ENCODE measurements around the gene SLC22A17. TPM values are rescaled to one million over a fixed set of nuclear protein-coding genes. Genes with fewer than 3 reads are reported as not detected.

Gene SLC22A17
- total RNA-seq, 4 donors from 2014 or later: 16.1 to 33.0 (median 17.9) TPM

DNA sequence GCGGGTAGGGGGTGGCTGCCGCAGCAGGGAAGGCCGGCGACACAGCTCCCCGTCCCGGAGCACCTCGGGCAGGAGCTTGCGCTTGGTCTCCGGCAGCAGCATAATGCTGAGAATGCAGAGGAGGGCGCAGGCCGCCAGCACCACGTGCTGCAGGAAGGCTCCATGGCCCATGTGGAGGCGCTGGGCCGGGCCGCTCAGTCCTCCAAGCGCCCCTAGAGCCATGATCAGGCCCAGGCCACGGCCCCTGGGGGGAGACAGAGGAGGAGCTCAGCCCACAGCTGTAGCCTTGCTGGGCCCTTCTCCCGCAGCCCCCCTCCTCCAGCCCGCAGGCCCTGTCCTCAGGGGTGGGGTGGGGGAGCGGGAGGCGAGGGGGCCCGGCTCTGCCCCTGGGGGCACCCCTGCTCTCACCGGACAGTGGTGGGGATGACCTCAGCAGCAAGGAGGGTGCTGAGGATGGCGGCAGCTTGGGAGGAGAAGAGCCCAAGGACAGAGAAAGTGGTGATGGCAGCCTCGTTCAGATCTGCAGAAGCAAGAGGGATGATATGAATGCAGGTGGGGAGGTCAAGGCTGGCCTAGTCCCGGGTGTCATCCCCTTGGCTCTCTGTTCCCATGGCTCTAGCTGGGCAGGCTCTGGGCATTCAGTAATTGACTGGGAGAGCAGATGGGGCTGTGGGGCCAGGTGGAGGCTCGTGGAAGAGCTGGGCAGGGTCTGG lies 5.8 kb downstream of the SLC22A17 start:
- WGBS, 2 donors: 82 to 89% methylated on average over 19 to 25 of the region's 27 CpGs
- peak in 1 of 2 donors; percentile 75 for DNase-seq (ENCODE audit: low spot score in 2 of 2)
- no peak overlapping the region for H3K4me3 ChIP-seq (ENCODE audit: low read depth, poor library complexity, severe bottlenecking)
- intact Hi-C loops (cut with DNase I; ENCODE audit: low total_unique reads): loop anchor here (10.0 kb wide), 1 partner anchor 98 kb away; no protein-coding TSS in a partner anchor
- no peak for TF ChIP-seq POLR2A (IDR thresholded peaks at IDR 0.05)
- TF ChIP-seq, protein P1, sequence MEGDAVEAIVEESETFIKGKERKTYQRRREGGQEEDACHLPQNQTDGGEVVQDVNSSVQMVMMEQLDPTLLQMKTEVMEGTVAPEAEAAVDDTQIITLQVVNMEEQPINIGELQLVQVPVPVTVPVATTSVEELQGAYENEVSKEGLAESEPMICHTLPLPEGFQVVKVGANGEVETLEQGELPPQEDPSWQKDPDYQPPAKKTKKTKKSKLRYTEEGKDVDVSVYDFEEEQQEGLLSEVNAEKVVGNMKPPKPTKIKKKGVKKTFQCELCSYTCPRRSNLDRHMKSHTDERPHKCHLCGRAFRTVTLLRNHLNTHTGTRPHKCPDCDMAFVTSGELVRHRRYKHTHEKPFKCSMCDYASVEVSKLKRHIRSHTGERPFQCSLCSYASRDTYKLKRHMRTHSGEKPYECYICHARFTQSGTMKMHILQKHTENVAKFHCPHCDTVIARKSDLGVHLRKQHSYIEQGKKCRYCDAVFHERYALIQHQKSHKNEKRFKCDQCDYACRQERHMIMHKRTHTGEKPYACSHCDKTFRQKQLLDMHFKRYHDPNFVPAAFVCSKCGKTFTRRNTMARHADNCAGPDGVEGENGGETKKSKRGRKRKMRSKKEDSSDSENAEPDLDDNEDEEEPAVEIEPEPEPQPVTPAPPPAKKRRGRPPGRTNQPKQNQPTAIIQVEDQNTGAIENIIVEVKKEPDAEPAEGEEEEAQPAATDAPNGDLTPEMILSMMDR (IDR thresholded peaks at IDR 0.05): no peak

DNA sequence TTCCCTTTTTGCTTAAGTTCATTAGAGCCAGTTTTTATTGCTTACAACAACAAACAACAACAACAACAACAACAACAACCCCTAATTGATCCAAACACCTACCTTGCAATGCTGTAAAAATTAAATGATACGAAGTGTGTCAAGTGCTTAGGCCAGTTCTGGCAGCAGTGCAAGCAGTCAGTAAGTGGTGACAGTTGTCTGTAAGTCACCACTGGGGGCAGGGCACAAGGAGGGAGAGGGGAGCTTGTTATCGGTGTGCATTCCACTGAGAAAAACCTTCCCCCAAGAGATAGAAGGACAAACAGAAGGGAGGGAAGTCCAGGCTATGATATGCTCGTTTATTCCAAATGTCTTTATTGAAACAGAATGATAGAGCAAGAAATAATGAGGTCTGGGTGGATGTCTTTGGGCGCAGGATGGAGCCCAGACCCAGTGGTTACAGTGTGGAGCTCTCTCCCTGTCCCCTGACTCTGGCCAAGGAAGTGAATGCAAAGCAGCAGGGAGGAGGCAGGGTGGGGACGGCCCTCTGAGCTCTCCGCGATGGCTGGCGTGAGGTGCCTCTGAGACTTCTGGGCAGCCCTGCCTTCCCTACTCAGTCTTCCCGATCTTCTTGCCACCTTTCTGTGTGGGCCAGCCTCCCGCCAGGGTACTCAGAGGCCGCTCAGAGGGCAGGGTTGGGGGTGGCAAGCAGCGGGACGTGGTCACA lies 6.5 kb downstream of the SLC22A17 start:
- WGBS, 2 donors: 75 to 78% methylated on average over 8 to 13 of the region's 13 CpGs
- intact Hi-C loops (cut with DNase I; ENCODE audit: low total_unique reads): loop anchor here (10.0 kb wide), 1 partner anchor 99 kb away; no protein-coding TSS in a partner anchor
- DNase-seq (ENCODE audit: low spot score in 2 of 2): no peak
- H3K4me3 ChIP-seq (ENCODE audit: low read depth, poor library complexity, severe bottlenecking): no peak overlapping the region
- TF ChIP-seq POLR2A (IDR thresholded peaks at IDR 0.05): no peak
- TF ChIP-seq, protein P1 (IDR thresholded peaks at IDR 0.05): no peak

DNA sequence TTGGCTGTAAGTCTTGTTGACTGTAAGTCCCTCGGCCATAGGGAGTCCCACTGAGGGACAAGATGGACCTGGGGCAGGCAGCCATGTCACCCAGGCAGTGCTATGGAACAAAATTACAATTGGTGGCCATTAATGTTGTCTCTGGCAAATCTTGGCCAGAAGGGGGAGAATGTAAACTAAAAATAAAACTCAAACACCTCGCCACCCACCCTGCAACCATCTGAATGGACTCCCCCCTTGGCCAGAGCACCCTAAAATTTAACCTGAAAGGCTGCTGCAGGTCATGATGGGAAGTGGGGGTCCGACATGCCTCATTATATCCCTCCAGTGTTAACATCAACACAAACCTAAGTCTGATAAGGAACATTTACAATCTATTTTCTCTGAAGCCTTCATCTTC lies 8.2 kb downstream of the SLC22A17 start:
- H3K4me3 ChIP-seq (ENCODE audit: low read depth, poor library complexity, severe bottlenecking): no peak overlapping the region
- DNase-seq (ENCODE audit: low spot score in 2 of 2): peak in 1 of 2 donors; percentile 58
- TF ChIP-seq POLR2A (IDR thresholded peaks at IDR 0.05): no peak
- TF ChIP-seq, protein P1 (IDR thresholded peaks at IDR 0.05): no peak
- WGBS, 2 donors: 58 to 60% methylated on average over 3 of the region's 3 CpGs
- intact Hi-C loops (cut with DNase I; ENCODE audit: low total_unique reads): loop anchor here (10.0 kb wide), 1 partner anchor 100 kb away; no protein-coding TSS in a partner anchor

DNA sequence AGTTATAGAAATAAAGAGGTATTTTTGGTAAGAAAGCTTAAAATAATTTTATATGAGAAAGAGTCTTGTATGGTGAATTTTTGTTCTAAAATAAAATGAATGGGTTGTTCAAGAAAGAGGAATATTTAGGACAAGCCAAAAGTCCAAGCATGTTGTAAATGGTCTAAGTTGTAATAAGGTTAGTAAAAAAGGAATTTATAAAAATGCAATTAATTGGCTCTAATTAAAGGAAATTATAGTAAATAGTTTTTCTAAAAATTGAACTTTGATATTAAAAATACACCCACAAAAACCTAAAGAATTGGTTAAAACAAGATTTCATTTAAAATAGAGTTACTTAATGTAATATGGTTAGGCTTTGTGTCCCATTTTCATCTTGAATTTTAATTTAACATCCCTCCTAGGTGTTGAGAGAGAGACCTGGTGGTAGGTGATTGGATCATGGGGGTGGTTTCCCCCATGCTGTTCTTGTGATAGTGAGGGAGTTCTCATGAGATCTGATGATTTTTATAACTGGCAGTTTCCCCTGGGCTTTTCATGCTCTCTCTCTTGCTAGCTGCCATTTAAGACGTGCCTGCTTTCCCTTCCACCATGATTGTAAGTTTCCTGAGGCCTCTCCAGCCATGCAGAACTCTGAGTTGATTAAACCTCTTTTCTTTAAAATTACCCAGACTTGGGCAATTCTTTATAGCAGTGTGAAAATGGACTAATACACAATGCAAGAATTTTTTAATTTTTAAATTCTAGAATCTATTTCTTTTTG lies 13.0 kb downstream of the SLC22A17 start:
- no peak for DNase-seq (ENCODE audit: low spot score in 2 of 2)
- intact Hi-C loops (cut with DNase I; ENCODE audit: low total_unique reads): loop anchor here (10.0 kb wide), 1 partner anchor 105 kb away; no protein-coding TSS in a partner anchor
- no peak for TF ChIP-seq POLR2A (IDR thresholded peaks at IDR 0.05)
- TF ChIP-seq, protein P1 (IDR thresholded peaks at IDR 0.05): no peak
- no peak overlapping the region for H3K4me3 ChIP-seq (ENCODE audit: low read depth, poor library complexity, severe bottlenecking)
- 77 to 90% methylated on average over 1 of the region's 1 CpG for WGBS, 2 donors

DNA sequence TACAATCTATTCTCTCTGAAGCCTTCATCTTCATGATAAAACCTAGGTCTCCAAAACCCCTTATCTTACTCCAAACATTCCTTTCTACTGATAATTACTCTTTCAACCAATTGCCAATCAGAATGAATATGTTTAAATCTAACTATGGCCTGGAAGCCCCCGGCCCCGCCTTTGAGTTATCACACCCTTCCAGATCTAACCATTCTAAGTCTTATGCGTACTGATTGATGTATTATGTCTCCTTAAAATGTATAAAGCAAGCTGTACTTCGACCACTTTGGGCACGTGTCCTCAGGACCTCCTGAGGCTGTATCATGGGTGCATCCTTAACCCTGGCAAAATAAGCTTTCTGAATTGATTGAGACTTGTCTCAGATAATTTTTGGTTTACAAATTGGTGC lies 17.1 kb downstream of the SLC22A17 start:
- H3K4me3 ChIP-seq (ENCODE audit: low read depth, poor library complexity, severe bottlenecking): no peak overlapping the region
- 86 to 89% methylated on average over 5 of the region's 5 CpGs for WGBS, 2 donors
- DNase-seq (ENCODE audit: low spot score in 2 of 2): no peak
- TF ChIP-seq, protein P1 (IDR thresholded peaks at IDR 0.05): no peak
- no peak for TF ChIP-seq POLR2A (IDR thresholded peaks at IDR 0.05)
- intact Hi-C loops (cut with DNase I; ENCODE audit: low total_unique reads): no loop called here

Measured in lower leg skin (tissue), 4 donors.